Naive thymus-derived CD4-positive, alpha-beta T cell (primary cell): ENCODE data around the gene EXPH5. TPM values are rescaled to one million over a fixed set of nuclear protein-coding genes. Genes with fewer than 3 reads are reported as not detected.
"Not testable (repeated sequence)": the region's sequence is repeated elsewhere in the genome, so short reads cannot be mapped to it uniquely, and the experiment has no call there.

ENCODE experiments used
- ATAC-seq: fragments of 150-1000 bp; cut with Tn5 transposase; 2 replicates; pipeline ENCODE4 v1.10.0; 2021; ENCODE audit warnings: mild to moderate bottlenecking, moderate library complexity
- CTCF ChIA-PET: fragments of 350-600 bp; sonication (Branson Sonifier 250); formaldehyde crosslinking; loops from one replicate; lab custom pipeline; 2021; ENCODE audit warnings: antibody characterized with exemption; lab: Charles Lee
- POLR2A ChIA-PET: fragments of 350-600 bp; sonication (Branson Sonifier 250); formaldehyde crosslinking; loops from one replicate; lab custom pipeline; 2021; ENCODE audit warnings: antibody characterized with exemption, inconsistent platforms; lab: Charles Lee
- DNase-seq, 9 donors: peaks; one replicate each; pipeline versions ENCODE4 v3.0.0 to v3.0.0-alpha.2; 2020 to 2022; ENCODE audit warnings: mixed read lengths in 1 of 9
- H3K27ac ChIP-seq: one replicate; pipeline ENCODE4 v1.7.0; 2013; ENCODE audit warnings: mild to moderate bottlenecking, low read depth, low read length, moderate library complexity
- H3K27me3 ChIP-seq, 2 donors: one replicate each; pipeline ENCODE4 v1.7.0; 2013; ENCODE audit warnings: low read length in 2 of 2, mild to moderate bottlenecking in 2 of 2, moderate library complexity in 2 of 2; ENCODE audit not compliant: control insufficient read depth in 2 of 2, insufficient read depth in 2 of 2
- H3K36me3 ChIP-seq, 3 experiments: 1 replicate in 2 of 3; 2 replicates in 1 of 3; pipeline ENCODE4 v1.7.0; 2013; ENCODE audit warnings: low read length in 3 of 3, mild to moderate bottlenecking in 3 of 3, moderate library complexity in 1 of 3; ENCODE audit not compliant: insufficient read depth in 3 of 3, control insufficient read depth in 2 of 3
- H3K4me1 ChIP-seq, 2 donors: one replicate each; pipeline ENCODE4 v1.7.0; 2013; ENCODE audit warnings: low read length in 2 of 2, mild to moderate bottlenecking in 2 of 2, moderate library complexity in 1 of 2; ENCODE audit not compliant: control insufficient read depth in 2 of 2, insufficient read depth in 2 of 2
- H3K4me3 ChIP-seq: 2 replicates; pipeline ENCODE4 v1.7.0; 2013; ENCODE audit warnings: mild to moderate bottlenecking, low read length
- H3K9me3 ChIP-seq, 3 experiments: 1 replicate in 2 of 3; 2 replicates in 1 of 3; pipeline ENCODE4 v1.7.0; 2013; ENCODE audit warnings: low read length in 3 of 3; ENCODE audit not compliant: control insufficient read depth in 2 of 3
- H3K27ac Mint-ChIP-seq, 9 donors: one replicate each; pipeline ENCODE4 v1.8.0; 2020 to 2022; ENCODE audit warnings: mixed read lengths in 9 of 9, mild to moderate bottlenecking in 8 of 9, moderate library complexity in 5 of 9, inconsistent platforms in 2 of 9
- H3K27me3 Mint-ChIP-seq, 5 donors: one replicate each; pipeline ENCODE4 v1.8.0; 2021 to 2022; ENCODE audit warnings: mixed read lengths in 5 of 5, mild to moderate bottlenecking in 1 of 5
- H3K36me3 Mint-ChIP-seq, 5 donors: one replicate each; pipeline ENCODE4 v1.8.0; 2020 to 2022; ENCODE audit warnings: mixed read lengths in 5 of 5, mild to moderate bottlenecking in 3 of 5, inconsistent platforms in 1 of 5
- H3K4me1 Mint-ChIP-seq, 7 donors: one replicate each; pipeline ENCODE4 v1.8.0; 2020 to 2022; ENCODE audit warnings: mixed read lengths in 7 of 7, mild to moderate bottlenecking in 3 of 7, inconsistent platforms in 1 of 7
- H3K4me3 Mint-ChIP-seq, 10 donors: one replicate each; pipeline ENCODE4 v1.8.0; 2020 to 2022; ENCODE audit warnings: mild to moderate bottlenecking in 10 of 10, mixed read lengths in 10 of 10, moderate library complexity in 6 of 10, inconsistent platforms in 2 of 10
- H3K9me3 Mint-ChIP-seq, 11 donors: one replicate each; pipeline ENCODE4 v1.8.0; 2020 to 2022; ENCODE audit warnings: mixed read lengths in 11 of 11, mild to moderate bottlenecking in 4 of 11, inconsistent platforms in 1 of 11, moderate library complexity in 1 of 11
- intact Hi-C, 2 donors: fragments of 100-400 bp; cut with micrococcal nuclease; formaldehyde crosslinking; loops; one replicate each; pipeline ENCODE4 v1.15.1; 2023
- polyA plus RNA-seq, 2 donors: library from polyadenylated mRNA; unstranded; fragments of 300-500 nt; fragmentation: Illumina TruSeq; gene quantifications; one replicate each; pipeline ENCODE4 v1.2.3, GENCODE V29; 2021
- total RNA-seq, 6 experiments: library from RNA in 5 of 6; stranded (reverse) in 5 of 6; gene quantifications; 1 replicate in 5 of 6; 2 replicates in 1 of 6; pipeline ENCODE4 v1.2.3 and lab custom pipeline; 2021 to 2026

The EXPH5 gene
- total and polyA plus RNA-seq, 7 experiments from 2014 or later: 0.90 to 8.3 (median 3.2) TPM

- no peak overlapping the region for H3K4me3 Mint-ChIP-seq
- Histone ChIP-seq H3K27me3 (no peaks in the 10 kb centered on the region), H3K4me1 (peaks cover 0 to 9% of the 10 kb centered on the region in 2 donors), H3K27ac (no peak overlapping the region), H3K9me3 (no peaks in the 10 kb centered on the region), H3K4me3 (no peak overlapping the region), H3K36me3 (peaks cover 0 to 3% (median 0%) of the 10 kb centered on the region in 3 experiments)
- DNase-seq (no peak), ATAC-seq (no peak)
- peaks cover 0 to 4% (median 0%) of the 10 kb centered on the region in 5 donors for H3K36me3 Mint-ChIP-seq
- peaks cover 1 to 18% (median 15%) of the 10 kb centered on the region in 7 donors for H3K4me1 Mint-ChIP-seq
- intact Hi-C loops: no loop called here
- peaks cover 0 to 1% (median 0%) of the 10 kb centered on the region in 11 donors for H3K9me3 Mint-ChIP-seq
- H3K27ac Mint-ChIP-seq: no peak overlapping the region
- ChIA-PET POLR2A (no interaction called here), CTCF (interaction anchor here (0.6 to 1.0 kb wide), 3 partner anchors 9 to 366 kb away, joined by 3 read pairs; partner anchors contain the start of gene NPAT)
- H3K27me3 Mint-ChIP-seq: peaks cover 0 to 26% (median 0%) of the 10 kb centered on the region in 5 donors
Observed at GRCh38 chr11:108588287-108588686, 5.3 kb downstream of the EXPH5 start.

DNA sequence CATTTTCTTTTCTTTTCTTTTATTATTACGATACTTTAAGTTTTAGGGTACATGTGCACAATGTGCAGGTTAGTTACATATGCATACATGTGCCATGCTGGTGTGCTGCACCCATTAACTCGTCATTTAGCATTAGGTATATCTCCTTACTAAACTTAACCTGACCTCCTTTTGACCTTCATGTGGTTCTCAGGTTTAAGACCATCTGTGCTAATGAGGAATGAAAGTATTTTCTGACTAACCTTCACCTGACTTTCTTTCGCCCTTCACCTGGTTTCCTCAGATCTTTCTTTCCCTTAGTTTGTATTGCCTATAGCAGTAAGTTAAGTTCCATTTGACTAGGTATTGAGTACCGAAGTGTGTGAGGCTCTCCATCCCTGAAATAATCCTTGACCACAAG, 6.5 kb downstream of the EXPH5 start:
- ChIA-PET CTCF (no interaction called here), POLR2A (no interaction called here)
- no peak overlapping the region for H3K27ac ChIP-seq
- DNase-seq (no peak), ATAC-seq (no peak)
- intact Hi-C loops: no loop called here
- peaks cover 0 to 8% (median 6%) of the 10 kb centered on the region in 7 donors for H3K4me1 Mint-ChIP-seq
- H3K9me3 Mint-ChIP-seq: no peaks in the 10 kb centered on the region
- peaks cover 0 to 4% (median 0%) of the 10 kb centered on the region in 5 donors for H3K36me3 Mint-ChIP-seq
- peaks cover 0 to 17% (median 0%) of the 10 kb centered on the region in 5 donors for H3K27me3 Mint-ChIP-seq
- H3K36me3 ChIP-seq: no peaks in the 10 kb centered on the region
- no peak overlapping the region for H3K27ac Mint-ChIP-seq
- peaks cover 0 to 3% of the 10 kb centered on the region in 2 donors for H3K4me1 ChIP-seq
- no peak overlapping the region for H3K4me3 Mint-ChIP-seq
- no peaks in the 10 kb centered on the region for H3K9me3 ChIP-seq
- H3K4me3 ChIP-seq: no peak overlapping the region
- no peaks in the 10 kb centered on the region for H3K27me3 ChIP-seq

GRCh38 chr11:108586600-108586999, 7.0 kb downstream of the EXPH5 start:
- no peak overlapping the region for H3K4me3 ChIP-seq
- H3K4me1 ChIP-seq: no peaks in the 10 kb centered on the region
- no peak overlapping the region for H3K27ac ChIP-seq
- no peaks in the 10 kb centered on the region for H3K36me3 ChIP-seq
- Mint-ChIP-seq H3K4me3 (no peak overlapping the region), H3K27me3 (peaks cover 0 to 12% (median 0%) of the 10 kb centered on the region in 5 donors), H3K4me1 (peaks cover 0 to 7% (median under 1%) of the 10 kb centered on the region in 7 donors), H3K36me3 (peaks cover 0 to 4% (median 0%) of the 10 kb centered on the region in 5 donors), H3K27ac (no peak overlapping the region), H3K9me3 (no peaks in the 10 kb centered on the region)
- no peaks in the 10 kb centered on the region for H3K27me3 ChIP-seq
- no peaks in the 10 kb centered on the region for H3K9me3 ChIP-seq
- ChIA-PET POLR2A (no interaction called here), CTCF (no interaction called here)
- intact Hi-C loops: no loop called here
- DNase-seq (no peak), ATAC-seq (no peak)

DNA sequence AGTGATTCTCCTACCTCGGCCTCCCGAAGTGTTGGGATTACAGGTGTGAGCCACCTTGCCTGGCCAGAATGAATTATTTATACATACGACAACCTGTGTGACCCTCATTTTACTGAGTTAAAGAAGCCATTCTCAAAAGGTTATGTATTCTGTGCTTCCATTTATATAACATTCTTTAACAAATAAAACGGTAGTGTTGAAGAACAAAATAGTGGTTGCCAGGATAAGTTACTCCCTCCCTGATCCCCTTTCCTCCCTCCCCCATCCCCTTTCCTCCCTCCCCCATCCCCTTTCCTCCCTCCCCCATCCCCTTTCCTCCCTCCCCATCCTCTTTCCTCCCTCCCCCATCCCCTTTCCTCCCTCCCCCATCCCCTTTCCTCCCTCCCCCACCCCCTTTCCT, 7.4 kb downstream of the EXPH5 start:
- ATAC-seq: not testable (repeated sequence)

DNA sequence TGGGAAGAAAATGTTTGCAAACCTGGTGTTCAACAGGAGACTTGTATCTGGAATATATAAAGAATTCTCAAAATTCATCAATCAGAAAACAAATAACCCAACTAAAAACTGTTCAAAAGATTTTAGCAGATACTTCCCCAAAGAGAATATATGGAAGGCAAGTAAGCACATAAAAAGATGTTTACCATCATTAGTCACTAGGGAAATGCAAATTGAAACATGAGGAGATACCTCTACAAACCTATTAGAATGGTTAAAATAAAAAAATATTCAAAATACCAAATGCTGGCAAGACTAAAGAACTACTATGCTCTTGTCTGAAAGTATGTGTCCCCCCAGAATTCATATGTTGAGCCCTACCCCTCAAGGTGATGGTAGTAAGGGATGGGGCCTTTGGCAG, 8.6 kb downstream of the EXPH5 start:
- Histone ChIP-seq H3K27me3 (no peaks in the 10 kb centered on the region), H3K4me3 (no peak overlapping the region), H3K27ac (no peak overlapping the region), H3K9me3 (no peaks in the 10 kb centered on the region), H3K36me3 (no peaks in the 10 kb centered on the region), H3K4me1 (no peaks in the 10 kb centered on the region)
- Mint-ChIP-seq H3K9me3 (no peaks in the 10 kb centered on the region), H3K36me3 (peaks cover 0 to 4% (median 0%) of the 10 kb centered on the region in 5 donors), H3K27ac (no peak overlapping the region), H3K27me3 (peaks cover 0 to 5% (median 0%) of the 10 kb centered on the region in 5 donors), H3K4me3 (no peak overlapping the region), H3K4me1 (peaks cover 0 to 7% (median 0%) of the 10 kb centered on the region in 7 donors)
- ATAC-seq (no peak), DNase-seq (no peak)
- ChIA-PET CTCF (no interaction called here), POLR2A (no interaction called here)
- intact Hi-C loops: no loop called here

More for the DNA sequence above, 7.4 kb downstream of the EXPH5 start:
- H3K9me3 Mint-ChIP-seq, H3K27ac ChIP-seq, H3K27me3 Mint-ChIP-seq, H3K4me1 Mint-ChIP-seq, H3K27ac Mint-ChIP-seq, DNase-seq, H3K4me1 ChIP-seq, H3K4me3 Mint-ChIP-seq, H3K27me3 ChIP-seq, CTCF ChIA-PET, POLR2A ChIA-PET, intact Hi-C loops, H3K9me3 ChIP-seq, H3K36me3 ChIP-seq, H3K4me3 ChIP-seq, H3K36me3 Mint-ChIP-seq: not testable (repeated sequence)

- no peak for DNase-seq
- POLR2A ChIA-PET: no interaction called here
- Histone ChIP-seq H3K9me3 (no peaks in the 10 kb centered on the region), H3K27me3 (no peaks in the 10 kb centered on the region), H3K4me3 (no peak overlapping the region), H3K36me3 (no peaks in the 10 kb centered on the region), H3K27ac (no peak overlapping the region), H3K4me1 (no peaks in the 10 kb centered on the region)
- no peak overlapping the region for H3K27ac Mint-ChIP-seq
- peaks cover 0 to 7% (median 0%) of the 10 kb centered on the region in 11 donors for H3K9me3 Mint-ChIP-seq
- H3K36me3 Mint-ChIP-seq: peaks cover 0 to 8% (median 0%) of the 10 kb centered on the region in 5 donors
- no peak overlapping the region for H3K4me3 Mint-ChIP-seq
- peaks cover 0 to 6% (median 0%) of the 10 kb centered on the region in 7 donors for H3K4me1 Mint-ChIP-seq
- ATAC-seq: no peak
- H3K27me3 Mint-ChIP-seq: peaks cover 0 to 12% (median 4%) of the 10 kb centered on the region in 5 donors
- CTCF ChIA-PET: no interaction called here
- intact Hi-C loops: no loop called here
Observed at GRCh38 chr11:108580645-108581044, 12.9 kb downstream of the EXPH5 start.

DNA sequence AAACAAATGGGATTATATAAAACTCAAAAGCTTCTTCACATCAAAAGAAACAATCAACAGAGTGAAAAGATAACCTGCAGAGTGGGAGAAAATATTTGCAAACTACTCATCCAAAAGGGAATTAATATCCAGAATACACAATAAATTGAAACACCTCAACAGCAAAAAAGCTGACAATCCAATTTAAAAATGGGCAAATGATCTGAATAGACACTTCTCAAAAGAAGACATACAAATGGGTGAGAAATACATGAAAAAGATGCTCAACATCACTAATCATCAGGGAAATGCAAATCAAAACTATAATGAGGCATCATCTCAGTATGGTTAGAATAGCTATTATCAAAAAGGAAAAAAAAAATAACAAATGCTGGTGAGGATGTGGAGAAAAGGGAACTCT, 13.5 kb downstream of the EXPH5 start:
- no peaks in the 10 kb centered on the region for H3K4me1 ChIP-seq
- CTCF ChIA-PET: interaction anchor here (0.6 kb wide), 1 partner anchor 8 kb away, joined by 3 read pairs; no protein-coding TSS in a partner anchor

More for the DNA sequence above, 13.5 kb downstream of the EXPH5 start:
- Mint-ChIP-seq H3K27ac (no peak overlapping the region), H3K36me3 (peaks cover 0 to 12% (median under 1%) of the 10 kb centered on the region in 5 donors), H3K4me1 (peaks cover 0 to 6% (median 0%) of the 10 kb centered on the region in 7 donors), H3K4me3 (no peak overlapping the region), H3K27me3 (peaks cover 0 to 12% (median 4%) of the 10 kb centered on the region in 5 donors), H3K9me3 (peaks cover 0 to 7% (median 0%) of the 10 kb centered on the region in 11 donors)
- POLR2A ChIA-PET: no interaction called here
- Histone ChIP-seq H3K36me3 (no peaks in the 10 kb centered on the region), H3K4me3 (no peak overlapping the region), H3K27me3 (no peaks in the 10 kb centered on the region), H3K9me3 (no peaks in the 10 kb centered on the region), H3K27ac (no peak overlapping the region)
- ATAC-seq (no peak), DNase-seq (no peak)
- intact Hi-C loops: no loop called here
